Measurements from ENCODE around the gene PRSS16. TPM values are rescaled to one million over a fixed set of nuclear protein-coding genes. Genes with fewer than 3 reads are reported as not detected.
A peak's percentile ranks its signal among the peaks of the same experiment; 100 is the strongest.

The PRSS16 gene
- total and polyA plus RNA-seq, 9 of the 15 experiments (the other 6 are each of a cell fraction or from before 2014, with no cell fraction given): 4.5 to 21.3 (median 12.1) TPM

GRCh38 chr6:27239258-27239657, 8.2 kb upstream of the PRSS16 start:
- intact Hi-C loops (cut with micrococcal nuclease): loop anchor here (5.0 kb wide), 2 partner anchors 93 to 138 kb away; no protein-coding TSS in a partner anchor
- no peak overlapping the region for H3K4me3 ChIP-seq
- POLR2A ChIA-PET: interaction anchor here (1.1 kb wide), 1 partner anchor 51 kb away, joined by 3 read pairs; no protein-coding TSS in a partner anchor
- TF ChIP-seq ZNF551 (CRISPR knock-in tag; IDR thresholded peaks at IDR 0.05): no peak
- peak; percentile 70 for TF ChIP-seq ATF3 (IDR thresholded peaks at IDR 0.05)
- TF ChIP-seq ATF3 (CRISPR knock-in tag; conservative IDR thresholded peaks at IDR 0.05): no peak
- no peak for TF ChIP-seq MEF2D (tag; conservative IDR thresholded peaks at IDR 0.05; ENCODE audit: low read depth)
- TF ChIP-seq CEBPG (CRISPR knock-in tag; IDR thresholded peaks at IDR 0.05): no peak
- peak; percentile 60 to 82; a peak in 3 of 4 replicates for TF ChIP-seq CEBPG (tag; conservative IDR thresholded peaks at IDR 0.05 in 1 of 2, IDR thresholded peaks at IDR 0.05 in 1 of 2)
- no peak for TF ChIP-seq POLR3A (IDR thresholded peaks at IDR 0.05; ENCODE audit: borderline replicate concordance, extremely low read depth, insufficient read depth, insufficient read length)
- TF ChIP-seq TGIF2 (CRISPR knock-in tag; IDR thresholded peaks at IDR 0.05): no peak
- no peak for TF ChIP-seq DLX4 (CRISPR knock-in tag; IDR thresholded peaks at IDR 0.05)
- TF ChIP-seq FOS (IDR thresholded peaks at IDR 0.05; ENCODE audit: extremely low read depth, insufficient read length): no peak
- no peak for TF ChIP-seq ARID2 (IDR thresholded peaks at IDR 0.05)
- no peak for TF ChIP-seq BCL6 (CRISPR knock-in tag; IDR thresholded peaks at IDR 0.05)
- TF ChIP-seq ZBTB5 (IDR thresholded peaks at IDR 0.05): no peak
- TF ChIP-seq AFF1 (IDR thresholded peaks at IDR 0.05; ENCODE audit: low read depth in 1 of 2, partially characterized antibody in 2 of 2): no peak
- TF ChIP-seq ZNF76 (CRISPR knock-in tag; IDR thresholded peaks at IDR 0.05; ENCODE audit: borderline replicate concordance): no peak
- no peak for TF ChIP-seq STAT5A (IDR thresholded peaks at IDR 0.05; ENCODE audit: borderline replicate concordance, low read length)

More at GRCh38 chr6:27239258-27239657, 8.2 kb upstream of the PRSS16 start:
- DNase-seq (ENCODE audit: extremely low read depth in 1 of 4, low spot score in 3 of 4): no peak
- Histone ChIP-seq H3K9me1 (ENCODE audit: control insufficient read depth, insufficient read depth, low read length) (no peaks in the 10 kb centered on the region), H3K27ac (ENCODE audit: extremely low read depth, low read depth, low read length) (no peak overlapping the region), H3K9me3 (replicated peaks; ENCODE audit: control insufficient read depth, insufficient read depth, low read depth, low read length) (peaks cover 3% of the 10 kb centered on the region), H3K4me2 (ENCODE audit: insufficient read depth, low read length) (no peak overlapping the region), H3K9ac (ENCODE audit: insufficient read depth in 1 of 2, low read depth in 2 of 2, low read length in 2 of 2) (no peak overlapping the region), H3K27me3 (ENCODE audit: control insufficient read depth in 2 of 2, insufficient read depth in 2 of 2, low read length in 2 of 2) (no peaks in the 10 kb centered on the region), H2AFZ (ENCODE audit: low read depth, low read length) (no peak overlapping the region), H4K20me1 (replicated peaks; ENCODE audit: control insufficient read depth, insufficient read depth, low read length) (no peaks in the 10 kb centered on the region), H3K4me1 (replicated peaks in 1 of 2; ENCODE audit: control insufficient read depth in 2 of 2, insufficient read depth in 2 of 2, low read length in 2 of 2) (peaks cover 0 to 13% of the 10 kb centered on the region in 2 experiments; a peak in 2 of 5 replicates), H3K36me3 (ENCODE audit: control insufficient read depth, insufficient read depth, low read length) (no peaks in the 10 kb centered on the region), H3K79me2 (ENCODE audit: control insufficient read depth, insufficient read depth, low read length) (no peaks in the 10 kb centered on the region)
- FAIRE-seq: no peak
- in situ Hi-C loops (cut with MboI): no loop called here
- WGBS (ENCODE audit: insufficient coverage, low coverage, missing lambda C conversion rate): 76% methylated on average over 4 of the region's 6 CpGs
- CTCF ChIA-PET (ENCODE audit: low intra/inter-chr PET ratio): no interaction called here
- no TSS peak for BruUV-seq (replicated peaks)
- no peak for ATAC-seq

All from K562 (cell line).